ENCODE data around the gene SNAP91. TPM values are rescaled to one million over a fixed set of nuclear protein-coding genes. Genes with fewer than 3 reads are reported as not detected.

Gene SNAP91
- total RNA-seq, 1 experiment from 2014 or later: 0.70 TPM

DNA sequence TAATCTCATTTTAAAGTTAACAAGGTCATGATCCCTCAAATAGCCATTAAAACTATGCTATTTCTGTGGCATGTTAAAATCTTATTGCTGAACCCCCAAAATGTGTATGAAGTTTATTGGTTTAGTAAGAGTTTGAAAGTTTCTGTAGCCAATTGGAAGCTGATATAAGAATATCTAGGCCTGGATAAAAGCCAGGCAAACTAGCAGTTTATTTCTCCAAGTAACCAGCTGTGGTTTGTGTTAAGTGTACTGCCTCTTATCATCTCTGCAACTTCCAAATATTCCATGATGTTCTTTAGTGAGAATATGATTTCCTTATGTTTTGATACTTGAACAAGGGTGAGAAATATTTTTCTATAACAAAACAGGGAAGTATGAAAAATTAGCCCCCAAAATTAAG, 119.8 kb downstream of the SNAP91 start:
- DNase-seq (ENCODE audit: low spot score) (no peak), ATAC-seq (no peak)
- no peaks in the 10 kb centered on the region for H3K27me3 Mint-ChIP-seq (ENCODE audit: low read depth)
- 0 out of 2 replicates have a peak, but pooled peaks cover 3% of the 10 kb centered on the region for H3K36me3 Mint-ChIP-seq
- no peaks in the 10 kb centered on the region for H3K4me1 Mint-ChIP-seq
- no peak overlapping the region for H3K27ac Mint-ChIP-seq
- H3K4me3 Mint-ChIP-seq: no peak overlapping the region
- peaks cover 4% of the 10 kb centered on the region for H3K9me3 Mint-ChIP-seq
- no peak for TF ChIP-seq HMGA2 (CRISPR knock-in tag; IDR thresholded peaks at IDR 0.05)
- no peak for TF ChIP-seq ZNF423 (CRISPR knock-in tag; IDR thresholded peaks at IDR 0.05)
- TF ChIP-seq EMX1 (CRISPR knock-in tag; IDR thresholded peaks at IDR 0.05): no peak
- TF ChIP-seq, protein P1, sequence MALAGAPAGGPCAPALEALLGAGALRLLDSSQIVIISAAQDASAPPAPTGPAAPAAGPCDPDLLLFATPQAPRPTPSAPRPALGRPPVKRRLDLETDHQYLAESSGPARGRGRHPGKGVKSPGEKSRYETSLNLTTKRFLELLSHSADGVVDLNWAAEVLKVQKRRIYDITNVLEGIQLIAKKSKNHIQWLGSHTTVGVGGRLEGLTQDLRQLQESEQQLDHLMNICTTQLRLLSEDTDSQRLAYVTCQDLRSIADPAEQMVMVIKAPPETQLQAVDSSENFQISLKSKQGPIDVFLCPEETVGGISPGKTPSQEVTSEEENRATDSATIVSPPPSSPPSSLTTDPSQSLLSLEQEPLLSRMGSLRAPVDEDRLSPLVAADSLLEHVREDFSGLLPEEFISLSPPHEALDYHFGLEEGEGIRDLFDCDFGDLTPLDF (CRISPR knock-in tag; IDR thresholded peaks at IDR 0.05): no peak
- no peak for TF ChIP-seq OVOL2 (CRISPR knock-in tag; IDR thresholded peaks at IDR 0.05; ENCODE audit: borderline replicate concordance)
- TF ChIP-seq, protein P2, sequence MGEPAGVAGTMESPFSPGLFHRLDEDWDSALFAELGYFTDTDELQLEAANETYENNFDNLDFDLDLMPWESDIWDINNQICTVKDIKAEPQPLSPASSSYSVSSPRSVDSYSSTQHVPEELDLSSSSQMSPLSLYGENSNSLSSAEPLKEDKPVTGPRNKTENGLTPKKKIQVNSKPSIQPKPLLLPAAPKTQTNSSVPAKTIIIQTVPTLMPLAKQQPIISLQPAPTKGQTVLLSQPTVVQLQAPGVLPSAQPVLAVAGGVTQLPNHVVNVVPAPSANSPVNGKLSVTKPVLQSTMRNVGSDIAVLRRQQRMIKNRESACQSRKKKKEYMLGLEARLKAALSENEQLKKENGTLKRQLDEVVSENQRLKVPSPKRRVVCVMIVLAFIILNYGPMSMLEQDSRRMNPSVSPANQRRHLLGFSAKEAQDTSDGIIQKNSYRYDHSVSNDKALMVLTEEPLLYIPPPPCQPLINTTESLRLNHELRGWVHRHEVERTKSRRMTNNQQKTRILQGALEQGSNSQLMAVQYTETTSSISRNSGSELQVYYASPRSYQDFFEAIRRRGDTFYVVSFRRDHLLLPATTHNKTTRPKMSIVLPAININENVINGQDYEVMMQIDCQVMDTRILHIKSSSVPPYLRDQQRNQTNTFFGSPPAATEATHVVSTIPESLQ (CRISPR knock-in tag; IDR thresholded peaks at IDR 0.05): no peak
- TF ChIP-seq SMAD3 (CRISPR knock-in tag; IDR thresholded peaks at IDR 0.05; ENCODE audit: borderline replicate concordance): no peak
- TF ChIP-seq ZNF263 (CRISPR knock-in tag; IDR thresholded peaks at IDR 0.05; ENCODE audit: low read depth): no peak
- TF ChIP-seq CREM (CRISPR knock-in tag; IDR thresholded peaks at IDR 0.05): no peak
- TF ChIP-seq ATF1 (CRISPR knock-in tag; IDR thresholded peaks at IDR 0.05): no peak
- TF ChIP-seq ZBTB21 (CRISPR knock-in tag; IDR thresholded peaks at IDR 0.05; ENCODE audit: borderline replicate concordance): no peak
- no peak for TF ChIP-seq JAZF1 (CRISPR knock-in tag; IDR thresholded peaks at IDR 0.05)
- no peak for TF ChIP-seq SMAD4 (CRISPR knock-in tag; IDR thresholded peaks at IDR 0.05)
- TF ChIP-seq, protein P3, sequence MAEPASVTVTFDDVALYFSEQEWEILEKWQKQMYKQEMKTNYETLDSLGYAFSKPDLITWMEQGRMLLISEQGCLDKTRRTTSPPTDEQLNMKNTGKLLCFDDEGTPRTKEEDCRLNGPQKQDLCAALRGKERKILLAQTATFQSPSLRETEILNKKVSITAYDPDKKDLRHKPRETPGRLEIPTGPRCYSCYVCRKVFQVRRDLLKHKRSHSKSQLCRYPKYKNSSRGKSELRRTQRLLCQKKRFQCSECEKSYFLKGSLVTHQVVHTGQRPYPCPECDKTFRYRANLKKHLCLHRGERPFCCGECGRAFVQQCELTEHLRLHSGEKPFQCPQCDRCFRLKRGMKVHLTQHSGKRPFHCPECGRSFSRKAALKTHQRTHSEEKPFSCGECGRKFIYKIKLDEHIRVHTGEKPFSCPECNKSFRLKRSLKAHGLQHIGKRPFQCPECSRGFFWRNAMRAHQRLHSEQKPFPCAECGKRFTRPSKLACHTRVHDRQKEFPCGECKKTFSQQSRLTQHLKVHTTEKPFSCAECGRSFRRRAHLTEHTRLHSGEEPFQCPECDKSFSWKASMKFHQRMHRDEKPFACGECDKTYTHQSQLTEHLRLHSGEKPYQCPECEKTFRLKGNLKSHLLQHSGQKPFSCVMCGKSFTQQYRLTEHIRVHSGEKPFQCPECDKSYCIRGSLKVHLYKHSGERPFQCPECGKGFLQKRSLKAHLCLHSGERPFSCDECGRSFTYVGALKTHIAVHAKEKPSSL (CRISPR knock-in tag; conservative IDR thresholded peaks at IDR 0.05): no peak
- no peak for TF ChIP-seq TEAD4 (CRISPR knock-in tag; IDR thresholded peaks at IDR 0.05)
- TF ChIP-seq, protein P4, sequence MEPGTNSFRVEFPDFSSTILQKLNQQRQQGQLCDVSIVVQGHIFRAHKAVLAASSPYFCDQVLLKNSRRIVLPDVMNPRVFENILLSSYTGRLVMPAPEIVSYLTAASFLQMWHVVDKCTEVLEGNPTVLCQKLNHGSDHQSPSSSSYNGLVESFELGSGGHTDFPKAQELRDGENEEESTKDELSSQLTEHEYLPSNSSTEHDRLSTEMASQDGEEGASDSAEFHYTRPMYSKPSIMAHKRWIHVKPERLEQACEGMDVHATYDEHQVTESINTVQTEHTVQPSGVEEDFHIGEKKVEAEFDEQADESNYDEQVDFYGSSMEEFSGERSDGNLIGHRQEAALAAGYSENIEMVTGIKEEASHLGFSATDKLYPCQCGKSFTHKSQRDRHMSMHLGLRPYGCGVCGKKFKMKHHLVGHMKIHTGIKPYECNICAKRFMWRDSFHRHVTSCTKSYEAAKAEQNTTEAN (CRISPR knock-in tag; IDR thresholded peaks at IDR 0.05): no peak
- CTCF ChIA-PET: no interaction called here
- POLR2A ChIA-PET: no interaction called here

DNA sequence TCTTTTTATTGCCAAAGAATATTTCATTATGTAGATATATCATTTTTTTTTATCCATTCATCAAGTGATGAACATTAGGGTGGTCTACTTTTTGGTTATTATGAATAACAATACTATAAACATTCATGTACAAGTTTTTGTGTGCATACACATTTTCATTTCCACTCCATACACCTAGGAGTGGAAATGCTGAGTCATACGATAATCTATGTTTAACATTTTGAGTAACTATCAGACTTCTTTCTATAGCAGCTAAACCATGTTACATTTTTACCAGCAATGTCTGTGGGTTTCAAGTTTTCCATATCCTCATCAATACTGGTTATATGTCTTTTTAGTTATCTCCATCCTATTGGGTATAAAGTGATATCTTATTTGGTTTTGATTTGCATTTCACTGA, 130.8 kb downstream of the SNAP91 start:
- DNase-seq (ENCODE audit: low spot score) (no peak), ATAC-seq (no peak)
- Mint-ChIP-seq H3K9me3 (no peaks in the 10 kb centered on the region), H3K27ac (no peak overlapping the region), H3K4me3 (no peak overlapping the region), H3K27me3 (ENCODE audit: low read depth) (no peaks in the 10 kb centered on the region), H3K4me1 (no peaks in the 10 kb centered on the region), H3K36me3 (no peaks in the 10 kb centered on the region)
- CTCF ChIA-PET: interaction anchor here (0.7 to 1.4 kb wide), 2 partner anchors 42 to 164 kb away, joined by 3 to 6 read pairs (median 3); no protein-coding TSS in a partner anchor
- POLR2A ChIA-PET: no interaction called here
- TF ChIP-seq, protein P2 (CRISPR knock-in tag; IDR thresholded peaks at IDR 0.05): no peak
